Colonic mucosa (tissue), 4 donors: ENCODE measurements around the gene SLC17A2. TPM values are rescaled to one million over a fixed set of nuclear protein-coding genes. Genes with fewer than 3 reads are reported as not detected.

Experiments used
- DNase-seq: peaks from one replicate; pipeline ENCODE4 v3.0.0-alpha.2; 2020
- H3K27ac ChIP-seq: fragments of 200-600 bp; one replicate; pipeline ENCODE4 v1.8.0; 2021
- H3K27me3 ChIP-seq: fragments of 200-600 bp; one replicate; pipeline ENCODE4 v1.8.0; 2021
- H3K36me3 ChIP-seq: fragments of 200-600 bp; one replicate; pipeline ENCODE4 v1.8.0; 2021
- H3K4me1 ChIP-seq: fragments of 200-600 bp; one replicate; pipeline ENCODE4 v1.8.0; 2021; ENCODE audit warnings: mild to moderate bottlenecking
- H3K4me3 ChIP-seq: fragments of 200-600 bp; one replicate; pipeline ENCODE4 v1.8.0; 2021
- H3K9ac ChIP-seq, 2 donors: one replicate each; pipeline ENCODE4 v1.7.0; 2013; ENCODE audit warnings: control low read depth in 2 of 2, low read depth in 2 of 2, low read length in 2 of 2
- H3K9me3 ChIP-seq: fragments of 200-600 bp; one replicate; pipeline ENCODE4 v1.8.0; 2021
- CTCF ChIP-seq: fragments of 200-600 bp; IDR thresholded peaks from one replicate; pipeline ENCODE4 v1.8.0; 2022; ENCODE audit warnings: antibody characterized with exemption, mild to moderate bottlenecking
- intact Hi-C: fragments of 100-400 bp; cut with DNase I; formaldehyde crosslinking; loops from one replicate; pipeline ENCODE4 v1.14.1; 2022
- total RNA-seq, 2 donors: library from RNA; stranded (reverse); fragmentation: NEBNext Ultra II Directional in 1 of 2; extraction: Animal tissue kit (Norgen Biotek cat#: 25700) in 1 of 2; gene quantifications; one replicate each; pipeline ENCODE4 v1.2.1, GENCODE V29; 2021
- donor health status: healthy.
- donor health status: DM: no; HTN: no; CAD: no.
- donor health status: DM: no; HTN: no; CAD: no.

The SLC17A2 gene
- total RNA-seq, 2 donors from 2014 or later: not detected

- H3K4me1 ChIP-seq: peaks cover 6% of the 10 kb centered on the region
- intact Hi-C loops: no loop called here
- DNase-seq: peak; percentile 90
- H3K9me3 ChIP-seq: no peaks in the 10 kb centered on the region
- H3K36me3 ChIP-seq: no peaks in the 10 kb centered on the region
- peak within 1 kb of the TSS; percentile 70 to 97 for H3K9ac ChIP-seq
- TF ChIP-seq CTCF: no peak
- peak within 1 kb of the TSS; percentile 87 for H3K27ac ChIP-seq
- H3K4me3 ChIP-seq: peak within 1 kb of the TSS; percentile 44
- H3K27me3 ChIP-seq: no peaks in the 10 kb centered on the region
Observed at GRCh38 chr6:25962149-25963127, 31.9 kb upstream of the SLC17A2 start, which contains the start of gene TRIM38. TRIM38 (plus strand) TSS chr6:25962802; CDS start chr6:25966523, 3,721 bp downstream.

- no peaks in the 10 kb centered on the region for H3K27me3 ChIP-seq
- peak overlapping the region; percentile 44 for H3K4me3 ChIP-seq
- peak overlapping the region; percentile 68 to 97 for H3K9ac ChIP-seq
- intact Hi-C loops: no loop called here
- H3K27ac ChIP-seq: peak overlapping the region; percentile 87
- no peak for DNase-seq
- H3K36me3 ChIP-seq: no peaks in the 10 kb centered on the region
- H3K4me1 ChIP-seq: peaks cover 2% of the 10 kb centered on the region
- no peak for TF ChIP-seq CTCF
- H3K9me3 ChIP-seq: no peaks in the 10 kb centered on the region
Observed at GRCh38 chr6:25961619-25962148, 31.2 kb upstream of the SLC17A2 start.

GRCh38 chr6:25960734-25961133 is 30.2 kb upstream of the SLC17A2 start:
- H3K4me3 ChIP-seq: no peak overlapping the region
- no peaks in the 10 kb centered on the region for H3K9me3 ChIP-seq
- no peak for TF ChIP-seq CTCF
- H3K9ac ChIP-seq: no peak overlapping the region
- no peak overlapping the region for H3K27ac ChIP-seq
- intact Hi-C loops: no loop called here
- H3K27me3 ChIP-seq: no peaks in the 10 kb centered on the region
- DNase-seq: no peak
- H3K4me1 ChIP-seq: no peaks in the 10 kb centered on the region
- no peaks in the 10 kb centered on the region for H3K36me3 ChIP-seq

GRCh38 chr6:25959890-25960536 is 29.5 kb upstream of the SLC17A2 start:
- no peak for TF ChIP-seq CTCF
- Histone ChIP-seq H3K4me3 (no peak overlapping the region), H3K9ac (no peak overlapping the region), H3K27me3 (no peaks in the 10 kb centered on the region), H3K4me1 (no peaks in the 10 kb centered on the region), H3K9me3 (no peaks in the 10 kb centered on the region), H3K36me3 (no peaks in the 10 kb centered on the region), H3K27ac (no peak overlapping the region)
- DNase-seq: no peak
- intact Hi-C loops: no loop called here

GRCh38 chr6:25958700-25959162 is 28.2 kb upstream of the SLC17A2 start:
- Histone ChIP-seq H3K9me3 (no peaks in the 10 kb centered on the region), H3K27ac (no peak overlapping the region), H3K36me3 (no peaks in the 10 kb centered on the region), H3K27me3 (no peaks in the 10 kb centered on the region), H3K9ac (no peak overlapping the region), H3K4me3 (no peak overlapping the region), H3K4me1 (no peaks in the 10 kb centered on the region)
- intact Hi-C loops: no loop called here
- TF ChIP-seq CTCF: no peak
- DNase-seq: no peak
